ENCODE data around the gene GATA2.

GATA2 gene

GRCh38 chr3:128483657-128484403, 9.2 kb downstream of the GATA2 start:
- Histone ChIP-seq H3K4me3 (peak overlapping the region; percentile 13), H3K27ac (peak overlapping the region in 1 of 2 donors; percentile 55)
- no peak for DNase-seq (ENCODE audit: low spot score)
- TF ChIP-seq CTCF (IDR thresholded peaks at IDR 0.05) = no peak

- Histone ChIP-seq H3K4me3 (peak overlapping the region; percentile 31), H3K27ac (no peak overlapping the region)
- no peak for DNase-seq (ENCODE audit: low spot score)
- TF ChIP-seq CTCF (IDR thresholded peaks at IDR 0.05) = no peak
Measured at GRCh38 chr3:128482666-128483656, 10.0 kb downstream of the GATA2 start.

- no peak for DNase-seq (ENCODE audit: low spot score)
- no peak for TF ChIP-seq CTCF (IDR thresholded peaks at IDR 0.05)
- H3K27ac ChIP-seq = no peak overlapping the region
- H3K4me3 ChIP-seq = peak overlapping the region; percentile 31
Measured at GRCh38 chr3:128482175-128482574, 10.8 kb downstream of the GATA2 start.

- Histone ChIP-seq H3K4me3 (no peak overlapping the region), H3K27ac (peak overlapping the region in 1 of 2 donors; percentile 42)
- TF ChIP-seq CTCF (IDR thresholded peaks at IDR 0.05) = no peak
- DNase-seq (ENCODE audit: low spot score) = no peak
Measured at GRCh38 chr3:128481438-128481942, 11.5 kb downstream of the GATA2 start.

GRCh38 chr3:128480717-128481437, 12.1 kb downstream of the GATA2 start:
- H3K27ac ChIP-seq = peak overlapping the region in 1 of 2 donors; percentile 42
- DNase-seq (ENCODE audit: low spot score) = no peak
- no peak for TF ChIP-seq CTCF (IDR thresholded peaks at IDR 0.05)
- H3K4me3 ChIP-seq = no peak overlapping the region

GRCh38 chr3:128480278-128480677, 12.7 kb downstream of the GATA2 start:
- DNase-seq (ENCODE audit: low spot score) = no peak
- H3K27ac ChIP-seq = peak overlapping the region in 1 of 2 donors; percentile 42
- TF ChIP-seq CTCF (IDR thresholded peaks at IDR 0.05) = no peak
- H3K4me3 ChIP-seq = no peak overlapping the region

All from coronary artery (tissue), 2 donors.